Keratinocyte (primary cell): ENCODE measurements around the gene DCTN4. TPM values are rescaled to one million over a fixed set of nuclear protein-coding genes. Genes with fewer than 3 reads are reported as not detected.

Source experiments
- DNase-seq: peaks from one replicate; pipeline ENCODE4 v3.0.0-alpha.2; 2011; ENCODE audit warnings: low read depth, missing footprints, low spot score
- FAIRE-seq: peaks from 2 replicates; lab custom pipeline; 2011; peaks lifted over from hg19 to GRCh38; lab: Jason Lieb, UNC
- H2AFZ ChIP-seq: 2 replicates; pipeline ENCODE4 v1.6.0; 2012; ENCODE audit warnings: low read length, control low read depth, inconsistent platforms; ENCODE audit not compliant: control insufficient read depth
- H3K27ac ChIP-seq: 2 replicates; pipeline ENCODE4 v1.5.1; 2011; ENCODE audit warnings: low read length; ENCODE audit not compliant: control insufficient read depth, insufficient read depth
- H3K27me3 ChIP-seq: 3 replicates; pipeline ENCODE4 v1.6.0; 2011; ENCODE audit warnings: low read length; ENCODE audit not compliant: control insufficient read depth, insufficient read depth; ENCODE audit errors: extremely low read depth
- H3K36me3 ChIP-seq, 2 experiments: 2 replicates in 1 of 2; 3 replicates in 1 of 2; pipeline ENCODE4 v1.5.1; 2011; ENCODE audit warnings: low read length in 2 of 2, mild to moderate bottlenecking in 1 of 2; ENCODE audit not compliant: control insufficient read depth in 2 of 2, insufficient read depth in 2 of 2; ENCODE audit errors: extremely low read depth in 1 of 2
- H3K4me1 ChIP-seq: 3 replicates; pipeline ENCODE4 v1.5.1; 2011; ENCODE audit warnings: low read length; ENCODE audit not compliant: control insufficient read depth, insufficient read depth; ENCODE audit errors: extremely low read depth
- H3K4me2 ChIP-seq: 3 replicates; pipeline ENCODE4 v1.6.0; 2011; ENCODE audit warnings: low read depth, low read length; ENCODE audit not compliant: control insufficient read depth, insufficient read depth; ENCODE audit errors: extremely low read depth
- H3K4me3 ChIP-seq, 3 experiments: fragments of 200-600 bp in 1 of 3; sonication (generic) in 1 of 3; 2 replicates in 2 of 3; 3 replicates in 1 of 3; pipeline ENCODE4 v1.5.1; 2011 to 2016; ENCODE audit warnings: low read length in 3 of 3, mild to moderate bottlenecking in 3 of 3, control low read depth in 2 of 3, inconsistent platforms in 1 of 3, low read depth in 1 of 3, mixed read lengths in 1 of 3, mixed run types in 1 of 3, moderate library complexity in 1 of 3; ENCODE audit not compliant: control insufficient read depth in 2 of 3, insufficient read depth in 2 of 3; ENCODE audit errors: extremely low read depth in 1 of 3
- H3K79me2 ChIP-seq: 2 replicates; pipeline ENCODE4 v1.6.0; 2012; ENCODE audit warnings: low read length; ENCODE audit not compliant: control insufficient read depth, insufficient read depth
- H3K9ac ChIP-seq: 3 replicates; pipeline ENCODE4 v1.6.0; 2011; ENCODE audit warnings: low read length; ENCODE audit not compliant: control insufficient read depth, insufficient read depth; ENCODE audit errors: extremely low read depth
- H3K9me1 ChIP-seq: 3 replicates; pipeline ENCODE4 v1.6.0; 2011; ENCODE audit warnings: low read length; ENCODE audit not compliant: control insufficient read depth, insufficient read depth; ENCODE audit errors: extremely low read depth
- H3K9me3 ChIP-seq: 2 replicates; pipeline ENCODE4 v1.5.1; 2012; ENCODE audit warnings: low read depth, low read length; ENCODE audit not compliant: control insufficient read depth
- H4K20me1 ChIP-seq: 3 replicates; pipeline ENCODE4 v1.6.0; 2011; ENCODE audit warnings: low read length; ENCODE audit not compliant: control insufficient read depth, insufficient read depth; ENCODE audit errors: extremely low read depth
- CTCF ChIP-seq, 3 experiments: IDR thresholded peaks in 1 of 3; conservative IDR thresholded peaks in 1 of 3; optimal IDR thresholded peaks in 1 of 3; 2 replicates in 2 of 3; 3 replicates in 1 of 3; pipeline versions ENCODE3 to v1.5.1; 2011; ENCODE audit warnings: low read length in 3 of 3, mild to moderate bottlenecking in 3 of 3, moderate library complexity in 2 of 3, control low read depth in 1 of 3, inconsistent platforms in 1 of 3; ENCODE audit not compliant: insufficient read depth in 2 of 3; ENCODE audit errors: extremely low read depth in 1 of 3
- EZH2 ChIP-seq: IDR thresholded peaks from one replicate; pipeline ENCODE4 v1.6.1; 2012; ENCODE audit warnings: inconsistent platforms, mild to moderate bottlenecking, low read length, moderate library complexity
- dilution Hi-C: fragments of 300-500 bp; cut with MboI; formaldehyde crosslinking; loops from one replicate; pipeline ENCODE4 v1.7.0; 2020; ENCODE audit warnings: low sequenced_read_pairs; ENCODE audit not compliant: extremely low pct_ligation_motif_present
- polyA plus RNA-seq, 5 experiments: library from polyadenylated mRNA; depleted of rRNA in 3 of 5; stranded (reverse) in 3 of 5; stranded (forward) in 1 of 5; unstranded in 1 of 5; fragments of >200 nt; gene quantifications; 1 replicate in 1 of 5; 2 replicates in 3 of 5; 3 replicates in 1 of 5; pipeline versions ENCODE4 v1.2.1 to v1.2.3, GENCODE V29; 2011 to 2012; ENCODE audit warnings: missing spikeins in 2 of 5, low read depth in 1 of 5, low replicate concordance in 1 of 5

DCTN4 gene
- polyA plus RNA-seq, 1 donor (not counting 4 experiments of a cell fraction or from before 2014, with no cell fraction given) = 44.3 TPM

- H2AFZ ChIP-seq = no peak overlapping the region
- H3K36me3 ChIP-seq = peaks cover 0 to 4% of the 10 kb centered on the region in 2 experiments
- dilution Hi-C loops = no loop called here
- peak overlapping the region; percentile 91 for H3K4me2 ChIP-seq
- H3K4me3 ChIP-seq = peak overlapping the region in 2 of 3 experiments; percentile 43 to 62
- peak; percentile 94 for DNase-seq
- no peaks in the 10 kb centered on the region for H3K9me1 ChIP-seq
- FAIRE-seq = peak; percentile 99
- no peaks in the 10 kb centered on the region for H4K20me1 ChIP-seq
- peak overlapping the region; percentile 81 for H3K27ac ChIP-seq
- H3K4me1 ChIP-seq = peaks cover 32% of the 10 kb centered on the region
- no peaks in the 10 kb centered on the region for H3K27me3 ChIP-seq
- no peaks in the 10 kb centered on the region for H3K9me3 ChIP-seq
- peak overlapping the region; percentile 64 for H3K9ac ChIP-seq
- peaks cover 65% of the 10 kb centered on the region for H3K79me2 ChIP-seq
- TF ChIP-seq CTCF (optimal IDR thresholded peaks at IDR 0.05 in 1 of 3, IDR thresholded peaks at IDR 0.05 in 1 of 3, conservative IDR thresholded peaks at IDR 0.05 in 1 of 3; ENCODE audit: extremely low read depth in 1 of 3, insufficient read depth in 2 of 3, low read length in 3 of 3) = no peak
- no peak for TF ChIP-seq EZH2
Measured at GRCh38 chr5:150789943-150790611, 31.3 kb upstream of the DCTN4 start.

GRCh38 chr5:150789450-150789849, 30.6 kb upstream of the DCTN4 start:
- peaks cover 32% of the 10 kb centered on the region for H3K4me1 ChIP-seq
- dilution Hi-C loops = no loop called here
- no peaks in the 10 kb centered on the region for H3K9me1 ChIP-seq
- H4K20me1 ChIP-seq = no peaks in the 10 kb centered on the region
- peaks cover 0 to 4% of the 10 kb centered on the region in 2 experiments for H3K36me3 ChIP-seq
- DNase-seq (no peak), FAIRE-seq (peak; percentile 17)
- no peak overlapping the region for H2AFZ ChIP-seq
- no peaks in the 10 kb centered on the region for H3K9me3 ChIP-seq
- H3K4me2 ChIP-seq = peak overlapping the region; percentile 91
- H3K79me2 ChIP-seq = peaks cover 67% of the 10 kb centered on the region
- H3K27me3 ChIP-seq = no peaks in the 10 kb centered on the region
- no peak for TF ChIP-seq CTCF (optimal IDR thresholded peaks at IDR 0.05 in 1 of 3, IDR thresholded peaks at IDR 0.05 in 1 of 3, conservative IDR thresholded peaks at IDR 0.05 in 1 of 3; ENCODE audit: extremely low read depth in 1 of 3, insufficient read depth in 2 of 3, low read length in 3 of 3)
- TF ChIP-seq EZH2 = no peak
- peak overlapping the region; percentile 64 for H3K9ac ChIP-seq
- H3K4me3 ChIP-seq = peak overlapping the region in 1 of 3 experiments; percentile 44
- H3K27ac ChIP-seq = peak overlapping the region; percentile 81
